IMR-90 (cell line): ENCODE measurements around the gene COL27A1. TPM values are rescaled to one million over a fixed set of nuclear protein-coding genes. Genes with fewer than 3 reads are reported as not detected.

ENCODE experiments used
- ATAC-seq: fragments of 200-7000 bp; cut with Tn5 transposase; 2 replicates; pipeline ENCODE4 v1.9.1; 2020; ENCODE audit warnings: low read depth, mild to moderate bottlenecking, moderate library complexity
- BruUV-seq: library from RNA; stranded (reverse); fragments of 400-500 nt; replicated peaks from 2 replicates; lab custom pipeline; 2021; lab: Mats Ljungman, UMichigan
- CTCF ChIA-PET: fragments of 300-600 bp; formaldehyde crosslinking; extraction: SDS; loops from one replicate; lab custom pipeline; 2021; ENCODE audit warnings: antibody characterized with exemption; lab: Yijun Ruan, JAX
- POLR2A ChIA-PET: fragments of 300-600 bp; sonication (Branson Sonifier 250); formaldehyde crosslinking; loops from one replicate; lab custom pipeline; 2022; ENCODE audit warnings: antibody characterized with exemption; ENCODE audit not compliant: unreplicated experiment; lab: Charles Lee
- DNase-seq: peaks from one replicate; pipeline ENCODE4 v3.0.0; 2013
- H2AFZ ChIP-seq: replicated peaks from 2 replicates; pipeline ENCODE3; 2013; ENCODE audit warnings: low read length, mild to moderate bottlenecking; ENCODE audit not compliant: poor library complexity
- H2AK5ac ChIP-seq: 2 replicates; pipeline ENCODE4 v1.6.1; 2013; ENCODE audit warnings: low read depth, low read length, inconsistent platforms
- H2AK9ac ChIP-seq: replicated peaks from 2 replicates; pipeline ENCODE3; 2013; ENCODE audit warnings: mild to moderate bottlenecking, low read depth, low read length, moderate library complexity; ENCODE audit not compliant: poor library complexity
- H2BK120ac ChIP-seq: 2 replicates; pipeline ENCODE4 v1.6.1; 2013; ENCODE audit warnings: low read depth, low read length, inconsistent platforms
- H2BK15ac ChIP-seq: 3 replicates; pipeline ENCODE4 v1.6.1; 2013; ENCODE audit warnings: low read depth, low read length, inconsistent platforms
- H2BK20ac ChIP-seq: 2 replicates; pipeline ENCODE4 v1.6.1; 2013; ENCODE audit warnings: low read depth, mild to moderate bottlenecking, inconsistent platforms, low read length, moderate library complexity
- H2BK5ac ChIP-seq: 2 replicates; pipeline ENCODE4 v1.6.1; 2013; ENCODE audit warnings: mild to moderate bottlenecking, low read depth, low read length, inconsistent platforms; ENCODE audit not compliant: poor library complexity, severe bottlenecking
- H3K14ac ChIP-seq: replicated peaks from 2 replicates; pipeline ENCODE4 v1.6.1; 2013; ENCODE audit warnings: low read depth, low read length, inconsistent platforms
- H3K18ac ChIP-seq: 2 replicates; pipeline ENCODE4 v1.6.1; 2013; ENCODE audit warnings: low read depth, low read length, control low read depth
- H3K23ac ChIP-seq: 2 replicates; pipeline ENCODE4 v1.6.1; 2013; ENCODE audit warnings: low read depth, low read length, inconsistent platforms
- H3K27ac ChIP-seq: 2 replicates; pipeline ENCODE4 v1.5.1; 2013; ENCODE audit warnings: mild to moderate bottlenecking, control low read depth, low read length; ENCODE audit not compliant: insufficient read depth
- H3K27me3 ChIP-seq: 2 replicates; pipeline ENCODE4 v1.6.1; 2013; ENCODE audit warnings: low read length; ENCODE audit not compliant: control insufficient read depth, insufficient read depth
- H3K36me3 ChIP-seq: 2 replicates; pipeline ENCODE4 v1.6.1; 2013; ENCODE audit warnings: low read length, mixed read lengths; ENCODE audit not compliant: control insufficient read depth, insufficient read depth
- H3K4ac ChIP-seq: 2 replicates; pipeline ENCODE4 v1.6.1; 2013; ENCODE audit warnings: low read depth, low read length, inconsistent platforms
- H3K4me1 ChIP-seq: 2 replicates; pipeline ENCODE4 v1.6.1; 2013; ENCODE audit warnings: low read length, mixed read lengths; ENCODE audit not compliant: control insufficient read depth, insufficient read depth
- H3K4me2 ChIP-seq: 2 replicates; pipeline ENCODE4 v1.6.1; 2013; ENCODE audit warnings: low read depth, mild to moderate bottlenecking, control low read depth, low read length, moderate library complexity
- H3K4me3 ChIP-seq: 2 replicates; pipeline ENCODE4 v1.5.1; 2013; ENCODE audit warnings: low read depth, mild to moderate bottlenecking, control low read depth, low read length, moderate library complexity; ENCODE audit not compliant: insufficient read depth
- H3K56ac ChIP-seq: 2 replicates; pipeline ENCODE4 v1.6.1; 2013; ENCODE audit warnings: low read length, inconsistent platforms; ENCODE audit not compliant: insufficient read depth; ENCODE audit errors: extremely low read depth
- H3K79me1 ChIP-seq, 2 experiments: 2 replicates each; pipeline ENCODE4 v1.6.1; 2013; ENCODE audit warnings: low read length in 2 of 2, inconsistent platforms in 1 of 2, low read depth in 1 of 2
- H3K9ac ChIP-seq: 2 replicates; pipeline ENCODE4 v1.6.1; 2013; ENCODE audit warnings: low read depth, low read length, control low read depth
- H3K9me1 ChIP-seq: 2 replicates; pipeline ENCODE4 v1.6.1; 2013; ENCODE audit warnings: low read length, inconsistent platforms; ENCODE audit not compliant: insufficient read depth
- H3K9me3 ChIP-seq: 2 replicates; pipeline ENCODE4 v1.6.1; 2013; ENCODE audit warnings: low read length; ENCODE audit not compliant: control insufficient read depth, insufficient read depth
- H4K20me1 ChIP-seq: 2 replicates; pipeline ENCODE4 v1.6.1; 2013; ENCODE audit warnings: low read length, inconsistent platforms; ENCODE audit not compliant: insufficient read depth
- H4K5ac ChIP-seq: 2 replicates; pipeline ENCODE4 v1.6.1; 2013; ENCODE audit warnings: mild to moderate bottlenecking, low read depth, low read length, control low read depth
- H4K8ac ChIP-seq, 2 experiments: 2 replicates each; pipeline ENCODE4 v1.6.1; 2013; ENCODE audit warnings: low read depth in 2 of 2, low read length in 2 of 2, control low read depth in 1 of 2, inconsistent platforms in 1 of 2
- H4K91ac ChIP-seq: 2 replicates; pipeline ENCODE4 v1.6.1; 2013; ENCODE audit warnings: low read depth, low read length, inconsistent platforms; ENCODE audit not compliant: insufficient read depth
- CEBPB ChIP-seq: IDR thresholded peaks from 2 replicates; pipeline ENCODE4 v1.6.1; 2012; ENCODE audit warnings: low read depth, low read length, improper control_type of control experiment
- CTCF ChIP-seq: conservative IDR thresholded peaks from 2 replicates; pipeline ENCODE4 v1.5.1; 2012; ENCODE audit warnings: mild to moderate bottlenecking, low read depth, low read length, improper control_type of control experiment
- FOS ChIP-seq: fragments of 150-350 bp; IDR thresholded peaks from 2 replicates; pipeline ENCODE4 v1.6.1; 2016; ENCODE audit warnings: low read depth, low read length
- WGBS, 2 experiments: methylation state at CpG; one replicate each; pipeline versions ENCODE4 v1.1.5 to v1.1.7; 2013; ENCODE audit warnings: missing lambda C conversion rate in 2 of 2; ENCODE audit not compliant: insufficient read length in 1 of 2; ENCODE audit errors: extremely low coverage in 2 of 2; 5-methylcytosine and 5-hydroxymethylcytosine counted together
- dilution Hi-C: fragments of 300-500 bp; cut with HindIII; formaldehyde crosslinking; loops from one replicate; pipeline ENCODE4 v1.14.3; 2018; ENCODE audit warnings: low sequenced_read_pairs; ENCODE audit not compliant: unreplicated experiment
- in situ Hi-C: fragments of 300-500 bp; cut with MboI; formaldehyde crosslinking; loops from 3 replicates; pipeline ENCODE4 v1.14.3; 2019; ENCODE audit warnings: low sequenced_read_pairs, inconsistent platforms, mixed read lengths
- intact Hi-C: fragments of 100-400 bp; cut with micrococcal nuclease; formaldehyde crosslinking; loops from 2 replicates; pipeline ENCODE4 v1.10.0; 2022
- polyA plus RNA-seq, 3 experiments: library from polyadenylated mRNA; depleted of rRNA; stranded (reverse); fragments of >200 nt; gene quantifications; 2 replicates each; pipeline ENCODE4 v1.2.3, GENCODE V29; 2012; ENCODE audit warnings: low replicate concordance in 1 of 3
- total RNA-seq: library from RNA; depleted of rRNA; stranded (reverse); fragments of >200 nt; gene quantifications from 2 replicates; pipeline ENCODE4 v1.2.3, GENCODE V29; 2012

The COL27A1 gene
- total and polyA plus RNA-seq, 2 of the 4 experiments (the other 2 are of a cell fraction), result 3.2 to 18.3 TPM

- in situ Hi-C loops (no loop called here), intact Hi-C loops (no loop called here), dilution Hi-C loops (no loop called here)
- H2BK5ac ChIP-seq, result no peak overlapping the region
- WGBS, 2 experiments, result 100% methylated on average over 1 of the region's 10 CpGs; no CpG with 5 or more reads in 1 of the 2 experiments
- no peak overlapping the region for H2BK120ac ChIP-seq
- H3K4ac ChIP-seq, result no peak overlapping the region
- TF ChIP-seq CEBPB (no peak), CTCF (no peak), FOS (no peak)
- ChIA-PET POLR2A (no interaction called here), CTCF (no interaction called here)
- no peaks in the 10 kb centered on the region for H3K79me1 ChIP-seq
- no peak overlapping the region for H3K23ac ChIP-seq
- no peak overlapping the region for H2AK5ac ChIP-seq
- H3K9me3 ChIP-seq, result peaks cover 12% of the 10 kb centered on the region
- no peak overlapping the region for H2AFZ ChIP-seq
- H4K91ac ChIP-seq, result no peak overlapping the region
- no peak overlapping the region for H2BK15ac ChIP-seq
- H3K27me3 ChIP-seq, result peaks cover 75% of the 10 kb centered on the region
- no peak overlapping the region for H4K8ac ChIP-seq
- DNase-seq, result no peak
- H2BK20ac ChIP-seq, result no peak overlapping the region
- no peak overlapping the region for H3K27ac ChIP-seq
- H3K56ac ChIP-seq, result no peak overlapping the region
- no peak overlapping the region for H3K9ac ChIP-seq
- H3K18ac ChIP-seq, result no peak overlapping the region
- H3K4me2 ChIP-seq, result no peak overlapping the region
- no peak overlapping the region for H2AK9ac ChIP-seq
- no peaks in the 10 kb centered on the region for H3K9me1 ChIP-seq
- no peak overlapping the region for H3K4me3 ChIP-seq
- no peaks in the 10 kb centered on the region for H3K36me3 ChIP-seq
- H3K14ac ChIP-seq, result no peak overlapping the region
- no peak for ATAC-seq
- no peaks in the 10 kb centered on the region for H4K20me1 ChIP-seq
- no TSS peak for BruUV-seq
- no peak overlapping the region for H4K5ac ChIP-seq
- H3K4me1 ChIP-seq, result no peaks in the 10 kb centered on the region
Observed at GRCh38 chr9:114131808-114132549, 23.4 kb upstream of the COL27A1 start.
